HepG2 (cell line): Measurements from ENCODE around the gene B3GNT7. TPM values are rescaled to one million over a fixed set of nuclear protein-coding genes. Genes with fewer than 3 reads are reported as not detected.

Source experiments
- FOXM1 ChIP-seq: sonication (generic); formaldehyde crosslinking; IDR thresholded peaks from 2 replicates; pipeline ENCODE4 v1.5.0; 2020; ENCODE audit warnings: missing genetic modification reagents
- HNRNPK ChIP-seq: fragments of 200-400 bp; formaldehyde crosslinking; IDR thresholded peaks from 2 replicates; pipeline ENCODE4 v1.6.1; 2018; ENCODE audit warnings: low read length, low read depth, moderate library complexity, mild to moderate bottlenecking; ENCODE audit not compliant: poor library complexity, severe bottlenecking
- HNRNPUL1 ChIP-seq: fragments of 200-400 bp; formaldehyde crosslinking; IDR thresholded peaks from 2 replicates; pipeline ENCODE4 v1.6.1; 2017; ENCODE audit warnings: low read depth, mild to moderate bottlenecking, low read length, moderate library complexity
- KMT2B ChIP-seq: IDR thresholded peaks from 2 replicates; pipeline ENCODE4 v1.6.1; 2016; ENCODE audit warnings: missing genetic modification reagents, missing compliant biosample characterization
- NCOA5 ChIP-seq: sonication (generic); formaldehyde crosslinking; IDR thresholded peaks from 2 replicates; pipeline ENCODE4 v1.4.0; 2020; ENCODE audit warnings: missing genetic modification reagents
- RFX3 ChIP-seq: IDR thresholded peaks from 2 replicates; pipeline ENCODE4 v1.6.1; 2016; ENCODE audit warnings: missing biosample characterization, missing genetic modification reagents
- TRAFD1 ChIP-seq: sonication (generic); formaldehyde crosslinking; IDR thresholded peaks from 2 replicates; pipeline ENCODE4 v1.5.1; 2020; ENCODE audit warnings: missing genetic modification reagents, mild to moderate bottlenecking, borderline replicate concordance
- UBTF ChIP-seq: sonication (generic); formaldehyde crosslinking; IDR thresholded peaks from 2 replicates; pipeline ENCODE4 v1.4.0; 2020; ENCODE audit warnings: mild to moderate bottlenecking, missing genetic modification reagents
- ZNF235 ChIP-seq: sonication (generic); formaldehyde crosslinking; IDR thresholded peaks from 2 replicates; pipeline ENCODE4 v1.8.1; 2023; ENCODE audit warnings: mild to moderate bottlenecking, missing genetic modification reagents, borderline replicate concordance
- ZNF34 ChIP-seq: sonication (generic); formaldehyde crosslinking; IDR thresholded peaks from 2 replicates; pipeline ENCODE4 v1.4.0; 2020; ENCODE audit warnings: mild to moderate bottlenecking, missing genetic modification reagents, borderline replicate concordance
- ZNF550 ChIP-seq: sonication (generic); formaldehyde crosslinking; IDR thresholded peaks from 2 replicates; pipeline ENCODE4 v1.4.0; 2020; ENCODE audit warnings: mild to moderate bottlenecking, missing genetic modification reagents, borderline replicate concordance
- ZNF878 ChIP-seq: sonication (generic); formaldehyde crosslinking; IDR thresholded peaks from 2 replicates; pipeline ENCODE4 v1.8.1; 2023; ENCODE audit warnings: mild to moderate bottlenecking, missing genetic modification reagents, moderate library complexity
- ZSCAN20 ChIP-seq: sonication (generic); formaldehyde crosslinking; IDR thresholded peaks from 2 replicates; pipeline ENCODE4 v1.4.0; 2020; ENCODE audit warnings: missing genetic modification reagents, mild to moderate bottlenecking, borderline replicate concordance
- ZSCAN29 ChIP-seq: sonication (generic); formaldehyde crosslinking; conservative IDR thresholded peaks from 2 replicates; pipeline ENCODE4 v1.4.0; 2020; ENCODE audit warnings: mild to moderate bottlenecking, missing genetic modification reagents
- polyA plus RNA-seq, 8 experiments: library from polyadenylated mRNA; depleted of rRNA in 3 of 8; stranded (reverse) in 7 of 8; unstranded in 1 of 8; fragments of >200 nt; fragmentation: Illumina TruSeq in 4 of 8; extraction: Trizol in 4 of 8; gene quantifications; 2 replicates each; pipeline versions ENCODE4 v1.2.1 to v1.2.3, GENCODE V29; 2011 to 2016; ENCODE audit warnings: low read depth in 4 of 8, missing spikeins in 1 of 8, mixed read lengths in 1 of 8; ENCODE audit not compliant: insufficient read depth in 1 of 8
- total RNA-seq, 5 experiments: library from RNA; depleted of rRNA; stranded (reverse); fragments of >200 nt; fragmentation: Illumina TruSeq; extraction: Trizol; gene quantifications; 2 replicates each; pipeline ENCODE4 v1.2.3, GENCODE V29; 2016; ENCODE audit warnings: low read depth in 1 of 5
- TF ChIP-seq, protein P1 (sequence below): sonication (generic); formaldehyde crosslinking; IDR thresholded peaks from 2 replicates; pipeline ENCODE4 v1.9.0; 2021; ENCODE audit warnings: missing genetic modification reagents, borderline replicate concordance
- TF ChIP-seq, protein P2 (sequence below): sonication (generic); formaldehyde crosslinking; IDR thresholded peaks from 2 replicates; pipeline ENCODE4 v1.4.0; 2020; ENCODE audit warnings: missing genetic modification reagents

Gene B3GNT7
- total and polyA plus RNA-seq, 2 of the 13 experiments (the other 11 are each of a cell fraction or from before 2014, with no cell fraction given) = 0.04 to 0.24 TPM

GRCh38 chr2:231411831-231412617, 16.5 kb downstream of the B3GNT7 start (continued):
- TF ChIP-seq, protein P1, sequence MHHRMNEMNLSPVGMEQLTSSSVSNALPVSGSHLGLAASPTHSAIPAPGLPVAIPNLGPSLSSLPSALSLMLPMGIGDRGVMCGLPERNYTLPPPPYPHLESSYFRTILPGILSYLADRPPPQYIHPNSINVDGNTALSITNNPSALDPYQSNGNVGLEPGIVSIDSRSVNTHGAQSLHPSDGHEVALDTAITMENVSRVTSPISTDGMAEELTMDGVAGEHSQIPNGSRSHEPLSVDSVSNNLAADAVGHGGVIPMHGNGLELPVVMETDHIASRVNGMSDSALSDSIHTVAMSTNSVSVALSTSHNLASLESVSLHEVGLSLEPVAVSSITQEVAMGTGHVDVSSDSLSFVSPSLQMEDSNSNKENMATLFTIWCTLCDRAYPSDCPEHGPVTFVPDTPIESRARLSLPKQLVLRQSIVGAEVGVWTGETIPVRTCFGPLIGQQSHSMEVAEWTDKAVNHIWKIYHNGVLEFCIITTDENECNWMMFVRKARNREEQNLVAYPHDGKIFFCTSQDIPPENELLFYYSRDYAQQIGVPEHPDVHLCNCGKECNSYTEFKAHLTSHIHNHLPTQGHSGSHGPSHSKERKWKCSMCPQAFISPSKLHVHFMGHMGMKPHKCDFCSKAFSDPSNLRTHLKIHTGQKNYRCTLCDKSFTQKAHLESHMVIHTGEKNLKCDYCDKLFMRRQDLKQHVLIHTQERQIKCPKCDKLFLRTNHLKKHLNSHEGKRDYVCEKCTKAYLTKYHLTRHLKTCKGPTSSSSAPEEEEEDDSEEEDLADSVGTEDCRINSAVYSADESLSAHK (CRISPR knock-in tag) = no peak
- TF ChIP-seq, protein P2, sequence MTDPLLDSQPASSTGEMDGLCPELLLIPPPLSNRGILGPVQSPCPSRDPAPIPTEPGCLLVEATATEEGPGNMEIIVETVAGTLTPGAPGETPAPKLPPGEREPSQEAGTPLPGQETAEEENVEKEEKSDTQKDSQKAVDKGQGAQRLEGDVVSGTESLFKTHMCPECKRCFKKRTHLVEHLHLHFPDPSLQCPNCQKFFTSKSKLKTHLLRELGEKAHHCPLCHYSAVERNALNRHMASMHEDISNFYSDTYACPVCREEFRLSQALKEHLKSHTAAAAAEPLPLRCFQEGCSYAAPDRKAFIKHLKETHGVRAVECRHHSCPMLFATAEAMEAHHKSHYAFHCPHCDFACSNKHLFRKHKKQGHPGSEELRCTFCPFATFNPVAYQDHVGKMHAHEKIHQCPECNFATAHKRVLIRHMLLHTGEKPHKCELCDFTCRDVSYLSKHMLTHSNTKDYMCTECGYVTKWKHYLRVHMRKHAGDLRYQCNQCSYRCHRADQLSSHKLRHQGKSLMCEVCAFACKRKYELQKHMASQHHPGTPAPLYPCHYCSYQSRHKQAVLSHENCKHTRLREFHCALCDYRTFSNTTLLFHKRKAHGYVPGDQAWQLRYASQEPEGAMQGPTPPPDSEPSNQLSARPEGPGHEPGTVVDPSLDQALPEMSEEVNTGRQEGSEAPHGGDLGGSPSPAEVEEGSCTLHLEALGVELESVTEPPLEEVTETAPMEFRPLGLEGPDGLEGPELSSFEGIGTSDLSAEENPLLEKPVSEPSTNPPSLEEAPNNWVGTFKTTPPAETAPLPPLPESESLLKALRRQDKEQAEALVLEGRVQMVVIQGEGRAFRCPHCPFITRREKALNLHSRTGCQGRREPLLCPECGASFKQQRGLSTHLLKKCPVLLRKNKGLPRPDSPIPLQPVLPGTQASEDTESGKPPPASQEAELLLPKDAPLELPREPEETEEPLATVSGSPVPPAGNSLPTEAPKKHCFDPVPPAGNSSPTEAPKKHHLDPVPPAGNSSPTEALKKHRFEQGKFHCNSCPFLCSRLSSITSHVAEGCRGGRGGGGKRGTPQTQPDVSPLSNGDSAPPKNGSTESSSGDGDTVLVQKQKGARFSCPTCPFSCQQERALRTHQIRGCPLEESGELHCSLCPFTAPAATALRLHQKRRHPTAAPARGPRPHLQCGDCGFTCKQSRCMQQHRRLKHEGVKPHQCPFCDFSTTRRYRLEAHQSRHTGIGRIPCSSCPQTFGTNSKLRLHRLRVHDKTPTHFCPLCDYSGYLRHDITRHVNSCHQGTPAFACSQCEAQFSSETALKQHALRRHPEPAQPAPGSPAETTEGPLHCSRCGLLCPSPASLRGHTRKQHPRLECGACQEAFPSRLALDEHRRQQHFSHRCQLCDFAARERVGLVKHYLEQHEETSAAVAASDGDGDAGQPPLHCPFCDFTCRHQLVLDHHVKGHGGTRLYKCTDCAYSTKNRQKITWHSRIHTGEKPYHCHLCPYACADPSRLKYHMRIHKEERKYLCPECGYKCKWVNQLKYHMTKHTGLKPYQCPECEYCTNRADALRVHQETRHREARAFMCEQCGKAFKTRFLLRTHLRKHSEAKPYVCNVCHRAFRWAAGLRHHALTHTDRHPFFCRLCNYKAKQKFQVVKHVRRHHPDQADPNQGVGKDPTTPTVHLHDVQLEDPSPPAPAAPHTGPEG (CRISPR knock-in tag) = no peak
- TF ChIP-seq HNRNPUL1 (no peak), FOXM1 (CRISPR knock-in tag) (no peak), NCOA5 (CRISPR knock-in tag) (no peak), ZNF550 (CRISPR knock-in tag) (no peak), ZSCAN29 (CRISPR knock-in tag) (0 out of 2 replicates have a peak, but pooled peaks have one; percentile 29), TRAFD1 (CRISPR knock-in tag) (no peak), HNRNPK (no peak), ZNF235 (no peak), RFX3 (CRISPR knock-in tag) (no peak), ZSCAN20 (CRISPR knock-in tag) (no peak), ZNF878 (CRISPR knock-in tag) (no peak), KMT2B (CRISPR knock-in tag) (no peak), UBTF (CRISPR knock-in tag) (peak; percentile 70; the same call in 1 of the 2 replicates), ZNF34 (no peak)
